Heart right ventricle (tissue), 16 donors: ENCODE measurements around the gene S100A9. TPM values are rescaled to one million over a fixed set of nuclear protein-coding genes. Genes with fewer than 3 reads are reported as not detected.

ENCODE experiments used
- ATAC-seq, 8 donors: fragments of 200-7000 bp; cut with Tn5 transposase; one replicate each; pipeline ENCODE4 v1.9.1; 2020; ENCODE audit warnings: mild to moderate bottlenecking in 8 of 8, moderate library complexity in 8 of 8, moderate number of reproducible peaks in 1 of 8
- DNase-seq, 2 donors: peaks; one replicate each; pipeline ENCODE4 v3.0.0-alpha.2; 2020
- H3K27ac ChIP-seq, 10 donors: fragments of 200-600 bp; sonication (generic) in 2 of 10; one replicate each; pipeline versions ENCODE4 v1.5.0 to v1.8.0; 2020 to 2022; ENCODE audit warnings: mild to moderate bottlenecking in 3 of 10
- H3K27me3 ChIP-seq, 7 donors: fragments of 200-600 bp; one replicate each; pipeline ENCODE4 v1.8.0; 2021 to 2022; ENCODE audit warnings: mild to moderate bottlenecking in 2 of 7
- H3K36me3 ChIP-seq, 9 donors: fragments of 200-600 bp; sonication (generic) in 1 of 9; one replicate each; pipeline versions ENCODE4 v1.5.0 to v1.8.0; 2020 to 2022; ENCODE audit warnings: mild to moderate bottlenecking in 2 of 9
- H3K4me1 ChIP-seq, 9 donors: fragments of 200-600 bp; sonication (generic) in 1 of 9; one replicate each; pipeline versions ENCODE4 v1.5.0 to v1.8.0; 2020 to 2022; ENCODE audit warnings: mild to moderate bottlenecking in 4 of 9
- H3K4me3 ChIP-seq, 10 donors: fragments of 200-600 bp; sonication (generic) in 2 of 10; one replicate each; pipeline versions ENCODE4 v1.5.0 to v1.8.0; 2020 to 2022; ENCODE audit warnings: mild to moderate bottlenecking in 7 of 10, moderate library complexity in 2 of 10
- H3K9me3 ChIP-seq, 11 donors: fragments of 200-600 bp in 10 of 11; sonication (generic) in 2 of 11; one replicate each; pipeline versions ENCODE4 v1.5.0 to v1.8.0; 2013 to 2022; ENCODE audit warnings: mild to moderate bottlenecking in 2 of 11, control low read depth in 1 of 11, moderate library complexity in 1 of 11
- CTCF ChIP-seq, 9 donors: fragments of 200-600 bp; sonication (generic) in 2 of 9; IDR thresholded peaks; one replicate each; pipeline versions ENCODE4 v1.5.0 to v1.8.0; 2021 to 2022; ENCODE audit warnings: antibody characterized with exemption in 9 of 9, mild to moderate bottlenecking in 5 of 9, moderate library complexity in 1 of 9
- WGBS, 2 donors: extraction: QIAGEN DNeasy Blood & Tissue Kit; methylation state at CpG; one replicate each; pipeline ENCODE4 v1.1.7; 2013; ENCODE audit warnings: inconsistent platforms in 1 of 2; 5-methylcytosine and 5-hydroxymethylcytosine counted together
- intact Hi-C, 10 donors: fragments of 100-400 bp; cut with DNase I; formaldehyde crosslinking; loops; one replicate each; pipeline versions ENCODE4 v1.11.1 to v1.14.2; 2022
- polyA plus RNA-seq, 2 donors: library from polyadenylated mRNA; stranded (reverse); fragments of 200-250 nt; gene quantifications; one replicate each; pipeline ENCODE4 v1.2.3, GENCODE V29; 2013
- total RNA-seq, 10 donors: library from RNA; stranded (reverse); fragmentation: NEBNext Ultra II Directional in 3 of 10; extraction: Animal tissue kit (Norgen Biotek cat#: 25700) in 3 of 10; gene quantifications; one replicate each; pipeline versions ENCODE4 v1.2.1 to v1.2.4, GENCODE V29; 2021 to 2023
- donor health status: Arrhythmogenic right ventricular cardiomyopathy.
- donor health status: ischemic (EF 13 %, LVEDD 7.1; RV severe dilation, severe dysfunction).
- donor health status: healthy with polysubstance abuse.
- donor health status: DM: no; HTN: yes; CAD: no.
- donor health status: DM: no; HTN: no; CAD: no.
- donor health status: ischemic (EF 25% LVEDD 6.9; RV normal size, moderate dysfunction).
- donor health status: ischemic (EF 25% LVEDD 5.7; RV mildly dilated, moderate dysfunction).
- donor health status: healthy.
- donor health status: DM: yes; HTN: yes; CAD: no.
- donor health status: Ischemic cardiomyopathy.
- donor health status: ischemic (EF 35%, LVEDD 5.7; RV mildly dilated, moderate dysfunction).
- donor health status: nonischemic (EF 11% LVEDD 7.7; RV severe dilation, severe dysfunction).
- donor health status: DM: yes; HTN: yes; CAD: no.
- donor health status: PGD.
- donor health status: ischemic (EF 29% LVEDD 5.4; RV normal size, mild dysfunction).
- donor health status: nonischemic (EF 23%, LVEDD 6.1; RV moderate dilation, normal function).

The S100A9 gene
- total and polyA plus RNA-seq, 12 donors = 9.9 to 182 (median 71.5) TPM

- no peak overlapping the region for H3K4me3 ChIP-seq
- H3K36me3 ChIP-seq = no peaks in the 10 kb centered on the region
- peak overlapping the region in 3 of 10 donors; percentile 24 to 87 (median 62) for H3K27ac ChIP-seq
- ATAC-seq (peak in 7 of 8 donors; percentile 52 to 78 (median 58)), DNase-seq (peak; percentile 27 to 31)
- peaks cover 0 to 12% (median 0%) of the 10 kb centered on the region in 7 donors for H3K27me3 ChIP-seq
- no peak for TF ChIP-seq CTCF (IDR thresholded peaks at IDR 0.05)
- 76 to 84% methylated on average over 5 of the region's 5 CpGs for WGBS, 2 donors
- H3K4me1 ChIP-seq = peaks cover 0 to 57% (median 4%) of the 10 kb centered on the region in 9 donors
- peaks cover 0 to 19% (median 13%) of the 10 kb centered on the region in 11 donors for H3K9me3 ChIP-seq
- intact Hi-C loops = no loop called here
Observed at GRCh38 chr1:153386500-153386901, 28.8 kb downstream of the S100A9 start.

DNA sequence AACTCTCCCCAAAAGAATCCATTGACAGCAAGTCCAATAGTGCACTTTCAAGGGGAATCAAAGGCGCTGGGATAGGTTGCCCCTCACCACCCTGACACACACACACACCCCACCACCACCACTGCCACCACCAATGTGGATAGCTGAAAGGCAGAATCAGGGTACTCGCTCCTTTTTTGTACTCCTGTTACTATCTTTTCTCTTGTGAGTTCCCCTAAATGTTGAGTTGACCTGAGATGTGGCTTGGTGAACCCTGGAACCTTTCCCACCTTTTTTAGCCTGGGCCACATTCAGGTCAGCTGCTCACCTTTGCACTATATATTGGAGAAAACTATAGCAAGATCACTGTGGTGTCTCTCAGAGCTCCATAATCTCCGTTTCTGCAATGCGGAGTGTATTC is 29.3 kb downstream of the S100A9 start:
- no peak for DNase-seq
- H3K27ac ChIP-seq = peak overlapping the region in 1 of 10 donors; percentile 87
- peaks cover 0 to 61% (median 4%) of the 10 kb centered on the region in 9 donors for H3K4me1 ChIP-seq
- H3K4me3 ChIP-seq = no peak overlapping the region
- intact Hi-C loops = no loop called here
- TF ChIP-seq CTCF (IDR thresholded peaks at IDR 0.05) = no peak
- H3K9me3 ChIP-seq = peaks cover 0 to 14% (median 8%) of the 10 kb centered on the region in 11 donors
- WGBS, 2 donors = 82 to 95% methylated on average over 4 of the region's 4 CpGs
- no peaks in the 10 kb centered on the region for H3K36me3 ChIP-seq
- peaks cover 0 to 12% (median 0%) of the 10 kb centered on the region in 7 donors for H3K27me3 ChIP-seq
- no peak for ATAC-seq

DNA sequence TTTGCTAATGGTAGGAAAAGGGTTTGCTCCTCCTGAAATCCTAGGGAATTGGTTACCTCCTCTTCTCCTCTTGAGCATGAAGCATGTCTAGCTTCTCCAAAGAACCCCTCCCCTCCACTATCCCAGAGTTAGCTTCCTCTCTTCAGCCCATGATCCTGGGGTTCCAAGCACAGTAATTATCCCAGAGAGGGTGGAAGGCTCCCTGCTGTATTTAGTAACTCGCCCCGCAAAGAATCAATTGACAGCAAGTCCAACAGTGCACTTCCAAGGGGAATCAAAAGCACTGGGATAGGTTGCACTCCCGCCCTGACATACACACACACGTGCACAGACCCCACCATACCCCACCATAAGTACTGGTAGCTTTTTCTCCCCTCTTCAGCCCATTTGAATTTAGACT is 30.1 kb downstream of the S100A9 start:
- H3K36me3 ChIP-seq = no peaks in the 10 kb centered on the region
- peaks cover 0 to 14% (median 0%) of the 10 kb centered on the region in 7 donors for H3K27me3 ChIP-seq
- H3K4me3 ChIP-seq = no peak overlapping the region
- peaks cover 0 to 6% (median under 1%) of the 10 kb centered on the region in 11 donors for H3K9me3 ChIP-seq
- no peak for DNase-seq
- 78 to 86% methylated on average over 4 of the region's 4 CpGs for WGBS, 2 donors
- ATAC-seq = no peak
- peak overlapping the region in 1 of 10 donors; percentile 87 for H3K27ac ChIP-seq
- intact Hi-C loops = no loop called here
- TF ChIP-seq CTCF (IDR thresholded peaks at IDR 0.05) = no peak
- peaks cover 0 to 68% (median 4%) of the 10 kb centered on the region in 9 donors for H3K4me1 ChIP-seq

DNA sequence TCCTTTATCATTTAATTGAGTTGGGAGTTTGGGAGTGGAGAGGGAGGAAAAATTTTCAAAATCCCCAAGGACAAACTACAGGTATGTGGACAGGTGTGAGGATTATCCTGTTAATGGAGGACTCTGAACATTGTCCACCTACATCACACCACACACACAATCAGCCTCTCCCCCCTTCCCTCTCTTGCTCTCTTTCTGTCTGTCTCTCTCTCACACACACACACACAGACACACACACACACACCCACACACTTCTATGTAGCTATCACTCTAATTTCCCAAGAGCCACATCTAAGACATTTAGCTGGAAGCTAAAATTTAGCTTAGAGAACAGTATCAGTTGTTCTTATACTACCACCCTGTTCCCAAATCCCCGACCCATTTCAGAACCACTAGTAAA is 31.7 kb downstream of the S100A9 start:
- peaks cover 0 to 65% (median 4%) of the 10 kb centered on the region in 9 donors for H3K4me1 ChIP-seq
- peak overlapping the region in 1 of 10 donors; percentile 48 for H3K4me3 ChIP-seq

More for the DNA sequence above, 31.7 kb downstream of the S100A9 start:
- no peak for DNase-seq
- Histone ChIP-seq H3K27me3 (peaks cover 0 to 14% (median 0%) of the 10 kb centered on the region in 7 donors), H3K9me3 (no peaks in the 10 kb centered on the region), H3K36me3 (no peaks in the 10 kb centered on the region), H3K27ac (peak overlapping the region in 1 of 10 donors; percentile 87)
- ATAC-seq = no peak
- 88 to 95% methylated on average over 1 of the region's 1 CpG for WGBS, 2 donors
- TF ChIP-seq CTCF (IDR thresholded peaks at IDR 0.05) = no peak
- intact Hi-C loops = no loop called here
